ENCODE data around the gene CXXC5.
A peak's percentile ranks its signal among the peaks of the same experiment; 100 is the strongest.

CXXC5 gene

DNA sequence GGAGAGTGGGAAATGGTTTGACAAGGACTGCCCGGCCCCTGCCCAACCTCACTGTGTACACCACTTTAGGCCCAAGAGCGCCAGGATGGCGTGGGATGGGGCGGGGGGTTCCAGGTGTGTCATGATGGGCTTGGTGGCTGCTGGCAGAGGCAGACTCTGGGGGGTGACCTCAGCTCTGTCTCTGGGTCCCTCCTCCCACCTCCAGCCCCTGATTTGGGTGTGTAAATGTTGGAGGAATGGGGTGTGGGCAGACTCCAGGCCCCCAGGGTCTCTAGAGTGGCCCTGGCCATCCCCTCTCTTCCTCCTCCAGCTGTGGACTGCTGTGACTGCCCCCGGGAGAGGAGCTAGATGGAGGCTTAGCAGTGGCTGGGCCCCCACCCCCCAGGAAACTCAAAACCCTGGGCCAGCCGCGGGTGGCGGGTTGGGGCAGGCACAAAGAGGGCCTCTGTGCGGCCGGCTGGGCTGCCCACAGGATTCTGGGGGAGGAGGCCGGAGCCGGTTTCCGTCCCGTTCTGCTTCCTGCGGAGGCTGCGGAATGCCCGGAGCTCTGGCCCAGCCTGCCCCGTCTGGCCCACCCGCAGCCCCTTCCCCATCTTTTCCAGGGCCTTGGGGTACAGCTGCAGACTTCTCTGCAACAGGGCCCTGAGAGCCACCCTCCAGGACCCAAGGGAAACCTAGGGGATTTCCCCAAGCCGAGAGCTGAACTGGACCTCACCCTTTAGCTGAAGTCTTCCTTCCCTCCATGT, 23.1 kb downstream of the CXXC5 start:
- H3K9me3 Mint-ChIP-seq = no peaks in the 10 kb centered on the region
- no peak overlapping the region for H3K27ac Mint-ChIP-seq
- H3K27me3 Mint-ChIP-seq = peaks cover 11% of the 10 kb centered on the region
- H3K4me1 Mint-ChIP-seq (ENCODE audit: low read depth) = peaks cover 42% of the 10 kb centered on the region
- no peak overlapping the region for H3K4me3 Mint-ChIP-seq
- no peaks in the 10 kb centered on the region for H3K36me3 Mint-ChIP-seq (ENCODE audit: low read depth)
- no peak for DNase-seq

DNA sequence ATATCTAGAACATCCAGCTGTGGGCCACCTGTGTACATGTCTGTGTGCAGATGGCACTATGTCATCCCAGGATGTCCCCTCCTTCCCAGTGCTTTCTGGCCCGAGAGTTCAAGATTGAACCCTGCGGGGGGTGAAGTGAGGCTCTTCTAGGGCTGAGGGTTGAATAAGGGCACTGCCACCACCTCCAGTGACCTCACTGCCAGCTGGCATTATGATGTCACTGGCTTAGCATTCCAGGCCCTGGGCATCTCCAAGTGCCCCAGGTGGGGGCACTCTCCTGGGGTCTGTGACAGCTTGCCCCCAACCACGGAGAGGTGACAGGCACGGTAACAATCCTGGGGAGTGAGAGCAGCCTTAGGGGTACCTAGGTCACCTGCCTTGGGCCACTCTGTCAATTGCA, 27.1 kb downstream of the CXXC5 start:
- H3K36me3 Mint-ChIP-seq (ENCODE audit: low read depth) = no peaks in the 10 kb centered on the region
- H3K9me3 Mint-ChIP-seq = no peaks in the 10 kb centered on the region
- H3K27ac Mint-ChIP-seq = no peak overlapping the region
- peaks cover 2% of the 10 kb centered on the region for H3K27me3 Mint-ChIP-seq
- no peak for DNase-seq
- H3K4me1 Mint-ChIP-seq (ENCODE audit: low read depth) = peaks cover 8% of the 10 kb centered on the region
- no peak overlapping the region for H3K4me3 Mint-ChIP-seq

DNA sequence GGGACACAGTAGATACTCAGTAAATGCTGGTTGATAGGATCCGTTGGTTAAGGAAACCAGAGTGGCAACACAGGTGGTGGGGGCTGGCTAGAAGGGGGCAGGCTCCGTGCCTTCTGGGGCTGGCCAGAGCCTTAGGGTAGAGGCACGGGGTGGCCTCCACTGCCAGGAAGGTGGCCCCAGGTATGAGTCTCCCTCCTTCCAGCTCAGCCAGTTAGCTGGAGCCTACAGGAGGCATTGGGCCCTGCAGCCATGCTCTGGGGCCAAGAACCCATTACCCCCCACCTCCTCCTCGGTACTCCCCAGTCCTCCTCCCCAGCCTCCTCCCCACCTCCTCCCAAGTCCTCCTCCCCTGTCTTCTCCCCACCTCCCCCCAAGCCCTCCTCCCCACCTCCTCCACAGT, 27.7 kb downstream of the CXXC5 start:
- Mint-ChIP-seq H3K27me3 (no peaks in the 10 kb centered on the region), H3K4me3 (no peak overlapping the region), H3K36me3 (ENCODE audit: low read depth) (no peaks in the 10 kb centered on the region), H3K27ac (no peak overlapping the region), H3K9me3 (no peaks in the 10 kb centered on the region), H3K4me1 (ENCODE audit: low read depth) (peaks cover 2% of the 10 kb centered on the region)
- no peak for DNase-seq

DNA sequence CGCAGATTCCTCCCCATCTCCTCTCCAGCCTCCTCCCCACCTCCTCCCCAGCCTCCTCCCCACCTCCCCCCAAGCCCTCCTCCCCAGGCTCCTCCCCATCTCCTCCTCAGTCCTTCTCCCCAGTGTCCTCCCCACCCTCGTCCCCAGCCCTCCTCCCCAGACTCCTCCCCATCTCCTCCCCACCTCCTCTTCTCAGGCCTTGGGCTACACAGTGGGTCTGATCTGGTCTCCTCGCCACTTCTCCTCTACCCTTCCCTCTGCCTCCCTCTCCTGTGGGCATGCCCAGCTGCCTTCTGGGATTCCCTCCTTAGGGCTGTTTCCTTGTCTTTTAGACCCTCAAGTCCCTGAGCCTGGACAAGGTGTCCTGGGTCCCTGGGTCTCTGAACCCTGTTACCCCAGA, 28.3 kb downstream of the CXXC5 start:
- Mint-ChIP-seq H3K27me3 (no peaks in the 10 kb centered on the region), H3K27ac (no peak overlapping the region), H3K4me1 (ENCODE audit: low read depth) (peaks cover 2% of the 10 kb centered on the region), H3K4me3 (no peak overlapping the region), H3K9me3 (no peaks in the 10 kb centered on the region), H3K36me3 (ENCODE audit: low read depth) (no peaks in the 10 kb centered on the region)
- DNase-seq = no peak

DNA sequence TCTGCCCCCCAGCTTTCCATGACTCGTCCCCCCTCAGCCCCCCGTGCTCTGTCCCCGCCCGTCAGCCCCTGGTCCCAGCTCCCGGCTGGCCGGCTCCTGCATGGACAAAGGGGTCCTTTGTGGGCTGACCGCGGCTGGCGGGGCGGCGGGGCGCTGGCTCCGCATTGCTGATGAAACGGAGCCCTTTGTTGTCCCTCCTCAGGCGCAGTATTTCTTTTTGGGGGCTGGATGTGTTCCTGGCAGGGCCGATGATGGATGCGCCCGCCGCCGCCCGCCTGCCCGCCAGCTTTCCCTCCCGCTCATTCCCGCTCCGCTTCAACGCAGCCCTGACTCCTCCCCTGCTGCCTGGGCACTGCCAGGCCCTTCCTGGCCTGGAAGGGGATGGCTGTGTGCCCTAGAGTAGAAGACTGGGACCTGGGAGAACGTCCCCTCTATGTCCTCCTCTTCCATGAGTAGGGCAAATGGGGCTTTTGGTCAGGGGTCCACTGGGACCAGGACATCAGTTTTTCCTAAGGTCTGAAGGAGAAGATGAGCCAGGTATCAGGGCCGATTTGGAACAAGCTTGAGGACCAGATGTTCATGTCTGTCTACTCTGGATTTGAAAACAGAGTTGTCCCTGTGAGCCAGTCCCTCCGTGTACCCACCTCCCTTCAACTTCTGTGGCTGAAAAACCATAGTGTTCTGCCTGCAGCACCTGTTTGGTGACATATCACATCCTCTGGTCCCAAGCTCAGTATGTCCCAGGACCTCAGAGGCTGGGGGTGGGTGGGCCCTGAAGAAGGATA, 29.0 kb downstream of the CXXC5 start:
- Mint-ChIP-seq H3K4me1 (ENCODE audit: low read depth) (no peaks in the 10 kb centered on the region), H3K27me3 (no peaks in the 10 kb centered on the region), H3K4me3 (no peak overlapping the region), H3K9me3 (no peaks in the 10 kb centered on the region), H3K36me3 (ENCODE audit: low read depth) (no peaks in the 10 kb centered on the region), H3K27ac (no peak overlapping the region)
- no peak for DNase-seq

DNA sequence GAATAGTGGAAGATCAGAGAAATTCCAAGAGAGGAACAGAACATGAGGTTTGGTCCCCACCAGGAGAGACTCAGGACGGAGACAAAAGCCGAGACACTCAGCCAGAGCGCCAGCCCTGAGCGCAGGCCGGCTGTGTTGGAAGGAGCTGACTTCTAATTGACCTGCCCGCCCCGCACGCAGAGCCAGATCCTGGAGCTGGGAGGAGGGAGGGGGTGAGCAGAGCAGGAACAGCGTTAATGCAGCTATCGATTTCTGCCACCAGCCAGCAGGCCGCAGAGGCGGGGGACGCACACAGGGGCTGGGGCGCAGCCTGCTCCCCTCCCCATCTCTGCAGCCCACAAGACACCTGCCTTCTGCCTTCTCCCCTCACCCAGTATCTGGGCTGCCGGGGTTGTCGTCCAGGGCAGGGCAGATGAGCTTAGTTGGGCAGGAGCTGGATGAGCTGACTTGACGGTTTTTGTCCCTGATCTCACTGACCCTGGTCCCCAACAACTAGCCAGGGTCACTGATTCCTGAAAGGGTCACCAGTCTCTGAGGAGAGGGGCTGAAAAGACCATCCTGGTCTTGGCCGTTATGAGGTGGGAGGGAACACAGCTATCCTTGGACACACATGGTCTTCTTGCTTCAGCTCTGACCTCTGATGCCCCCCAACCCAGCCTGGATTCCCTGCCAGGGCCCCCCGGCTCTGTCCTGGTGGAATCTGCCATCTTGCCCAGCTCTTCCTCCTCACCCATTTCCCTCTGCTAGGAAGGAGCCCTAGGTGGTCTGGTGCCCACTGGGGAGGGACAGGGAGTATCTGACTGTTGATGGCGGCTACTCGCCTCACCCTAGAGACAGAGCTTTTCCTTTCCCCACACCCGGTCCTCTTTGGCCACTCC, 29.8 kb downstream of the CXXC5 start:
- Mint-ChIP-seq H3K36me3 (ENCODE audit: low read depth) (no peaks in the 10 kb centered on the region), H3K4me3 (no peak overlapping the region), H3K27ac (peak overlapping the region; percentile 18), H3K27me3 (no peaks in the 10 kb centered on the region), H3K9me3 (no peaks in the 10 kb centered on the region), H3K4me1 (ENCODE audit: low read depth) (no peaks in the 10 kb centered on the region)
- no peak for DNase-seq

DNA sequence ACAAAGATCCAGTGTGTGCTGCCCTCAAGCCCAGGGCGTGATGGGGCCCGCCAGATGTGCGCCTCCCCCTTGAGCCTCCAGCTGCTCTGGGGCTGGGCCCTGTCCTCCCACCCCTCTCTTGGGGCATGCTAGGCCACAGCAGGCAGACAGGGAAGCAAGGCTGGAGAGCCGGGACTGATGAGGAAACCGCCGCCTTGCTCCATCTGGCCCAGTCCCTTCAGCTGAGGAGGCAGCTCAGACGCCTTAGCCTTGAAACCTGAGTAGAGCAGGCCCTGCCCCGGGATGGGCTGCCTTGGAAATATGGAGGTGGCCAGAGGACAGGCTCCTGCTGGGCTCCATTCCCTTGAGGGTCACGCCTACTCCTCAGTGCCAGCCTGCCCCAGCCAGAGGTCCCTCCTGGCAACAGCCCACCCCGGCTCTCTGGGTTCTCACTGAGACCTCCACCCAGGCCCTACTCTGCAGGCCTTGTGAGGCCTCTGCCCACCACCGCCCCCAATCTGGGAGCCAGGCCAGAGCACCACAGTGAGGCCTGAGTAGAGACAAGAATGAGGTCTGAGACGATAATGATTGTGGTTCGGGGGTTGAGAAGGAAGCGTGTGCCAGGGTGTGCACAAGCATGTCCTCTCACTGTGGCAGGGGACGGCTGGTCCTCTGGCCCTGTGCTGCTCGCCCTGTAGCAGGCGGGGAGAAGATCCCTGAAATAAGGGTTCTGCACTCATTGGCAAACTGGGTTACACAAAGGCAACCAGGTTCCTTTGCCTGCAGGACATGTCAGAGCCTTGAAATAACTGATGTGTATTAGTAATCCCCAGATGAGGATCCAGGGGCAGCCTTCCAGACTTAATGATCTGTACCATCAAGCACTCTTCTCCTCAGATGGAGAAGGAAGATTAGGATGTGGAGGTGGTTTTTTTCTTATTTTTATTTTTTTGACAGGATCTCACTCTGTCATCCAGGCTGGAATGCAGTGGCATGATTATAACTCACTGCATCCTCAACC, 30.9 kb downstream of the CXXC5 start:
- Mint-ChIP-seq H3K4me1 (ENCODE audit: low read depth) (peaks cover 4% of the 10 kb centered on the region), H3K27me3 (no peaks in the 10 kb centered on the region), H3K36me3 (ENCODE audit: low read depth) (no peaks in the 10 kb centered on the region), H3K4me3 (no peak overlapping the region), H3K9me3 (no peaks in the 10 kb centered on the region), H3K27ac (no peak overlapping the region)
- DNase-seq = no peak

DNA sequence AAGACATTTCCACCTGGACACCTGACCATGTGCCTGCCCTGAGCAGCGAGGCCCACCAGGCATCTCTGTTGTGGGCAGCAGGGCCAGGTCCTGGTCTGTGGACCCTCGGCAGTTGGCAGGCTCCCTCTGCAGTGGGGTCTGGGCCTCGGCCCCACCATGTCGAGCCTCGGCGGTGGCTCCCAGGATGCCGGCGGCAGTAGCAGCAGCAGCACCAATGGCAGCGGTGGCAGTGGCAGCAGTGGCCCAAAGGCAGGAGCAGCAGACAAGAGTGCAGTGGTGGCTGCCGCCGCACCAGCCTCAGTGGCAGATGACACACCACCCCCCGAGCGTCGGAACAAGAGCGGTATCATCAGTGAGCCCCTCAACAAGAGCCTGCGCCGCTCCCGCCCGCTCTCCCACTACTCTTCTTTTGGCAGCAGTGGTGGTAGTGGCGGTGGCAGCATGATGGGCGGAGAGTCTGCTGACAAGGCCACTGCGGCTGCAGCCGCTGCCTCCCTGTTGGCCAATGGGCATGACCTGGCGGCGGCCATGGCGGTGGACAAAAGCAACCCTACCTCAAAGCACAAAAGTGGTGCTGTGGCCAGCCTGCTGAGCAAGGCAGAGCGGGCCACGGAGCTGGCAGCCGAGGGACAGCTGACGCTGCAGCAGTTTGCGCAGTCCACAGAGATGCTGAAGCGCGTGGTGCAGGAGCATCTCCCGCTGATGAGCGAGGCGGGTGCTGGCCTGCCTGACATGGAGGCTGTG, 32.4 kb downstream of the CXXC5 start:
- no peak for DNase-seq
- H3K9me3 Mint-ChIP-seq = no peaks in the 10 kb centered on the region
- no peaks in the 10 kb centered on the region for H3K36me3 Mint-ChIP-seq (ENCODE audit: low read depth)
- H3K27ac Mint-ChIP-seq = no peak overlapping the region
- no peak overlapping the region for H3K4me3 Mint-ChIP-seq
- peaks cover 6% of the 10 kb centered on the region for H3K4me1 Mint-ChIP-seq (ENCODE audit: low read depth)
- no peaks in the 10 kb centered on the region for H3K27me3 Mint-ChIP-seq

DNA sequence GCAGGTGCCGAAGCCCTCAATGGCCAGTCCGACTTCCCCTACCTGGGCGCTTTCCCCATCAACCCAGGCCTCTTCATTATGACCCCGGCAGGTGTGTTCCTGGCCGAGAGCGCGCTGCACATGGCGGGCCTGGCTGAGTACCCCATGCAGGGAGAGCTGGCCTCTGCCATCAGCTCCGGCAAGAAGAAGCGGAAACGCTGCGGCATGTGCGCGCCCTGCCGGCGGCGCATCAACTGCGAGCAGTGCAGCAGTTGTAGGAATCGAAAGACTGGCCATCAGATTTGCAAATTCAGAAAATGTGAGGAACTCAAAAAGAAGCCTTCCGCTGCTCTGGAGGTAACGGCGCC, 32.9 kb downstream of the CXXC5 start:
- H3K27ac Mint-ChIP-seq = no peak overlapping the region
- no peak for DNase-seq
- H3K4me3 Mint-ChIP-seq = no peak overlapping the region
- H3K27me3 Mint-ChIP-seq = no peaks in the 10 kb centered on the region
- H3K4me1 Mint-ChIP-seq (ENCODE audit: low read depth) = peaks cover 6% of the 10 kb centered on the region
- no peaks in the 10 kb centered on the region for H3K36me3 Mint-ChIP-seq (ENCODE audit: low read depth)
- no peaks in the 10 kb centered on the region for H3K9me3 Mint-ChIP-seq

DNA sequence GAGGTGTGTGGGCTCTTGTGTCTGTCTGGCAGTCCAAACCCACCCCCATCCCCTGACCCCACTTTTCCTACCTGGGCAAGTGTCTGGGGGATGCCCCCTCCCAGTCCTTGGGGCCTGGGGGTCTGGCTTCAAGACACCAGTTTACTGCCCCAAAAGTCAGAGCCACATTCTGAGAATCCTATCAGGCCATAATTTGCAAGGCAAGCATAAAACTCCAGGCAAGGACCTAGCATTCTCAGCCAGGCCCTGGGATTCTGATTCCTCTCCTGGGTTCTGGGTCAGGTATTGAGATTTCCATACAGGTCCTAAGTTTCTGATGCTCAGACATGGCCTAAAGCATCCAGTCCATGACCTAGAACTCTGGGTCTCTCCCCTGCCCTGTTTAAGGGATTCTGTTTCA, 33.3 kb downstream of the CXXC5 start:
- DNase-seq = no peak
- Mint-ChIP-seq H3K9me3 (no peaks in the 10 kb centered on the region), H3K36me3 (ENCODE audit: low read depth) (no peaks in the 10 kb centered on the region), H3K27ac (no peak overlapping the region), H3K27me3 (no peaks in the 10 kb centered on the region), H3K4me3 (no peak overlapping the region), H3K4me1 (ENCODE audit: low read depth) (peaks cover 6% of the 10 kb centered on the region)

DNA sequence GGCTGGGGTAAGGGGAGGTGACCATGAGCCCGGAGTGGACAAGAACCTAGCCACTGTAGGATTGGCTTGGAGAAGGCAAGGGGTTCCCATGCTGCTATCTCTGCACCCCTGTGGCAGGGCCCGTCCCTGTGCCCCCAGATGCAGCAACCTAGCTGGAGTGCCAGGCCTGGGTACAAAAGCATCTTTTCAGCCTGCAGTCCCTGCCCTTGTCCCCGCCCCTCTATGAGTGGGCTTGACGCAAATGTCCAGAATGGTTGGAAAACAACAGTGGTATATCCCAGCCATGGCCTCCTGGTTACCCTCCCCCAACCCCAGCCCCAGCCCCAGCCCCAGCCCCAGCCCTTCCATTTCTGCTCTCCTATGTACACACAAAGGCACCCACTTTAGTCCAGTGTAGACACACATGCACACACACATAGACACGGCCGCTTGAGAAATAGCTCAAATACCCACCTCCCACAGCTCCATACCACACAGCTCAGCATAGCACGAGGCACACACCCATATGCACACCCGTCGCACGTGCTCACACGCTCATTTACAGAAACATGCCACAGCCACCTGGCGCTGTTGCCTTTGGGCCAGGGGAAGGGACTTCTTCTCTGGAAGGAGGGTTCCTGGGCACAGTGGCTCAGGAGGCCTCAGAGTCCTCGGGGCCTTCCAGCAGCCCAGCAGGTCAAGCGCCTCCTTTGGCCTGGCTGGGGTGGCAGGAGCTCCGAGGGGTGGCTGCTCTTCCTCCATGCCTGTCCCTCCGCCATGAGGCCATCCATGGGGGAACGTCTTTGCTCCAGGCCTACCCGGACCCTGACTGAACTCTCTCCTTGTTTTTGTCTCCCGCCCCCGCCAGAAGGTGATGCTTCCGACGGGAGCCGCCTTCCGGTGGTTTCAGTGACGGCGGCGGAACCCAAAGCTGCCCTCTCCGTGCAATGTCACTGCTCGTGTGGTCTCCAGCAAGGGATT, 34.1 kb downstream of the CXXC5 start:
- Mint-ChIP-seq H3K36me3 (ENCODE audit: low read depth) (no peaks in the 10 kb centered on the region), H3K4me3 (no peak overlapping the region), H3K9me3 (no peaks in the 10 kb centered on the region), H3K27me3 (no peaks in the 10 kb centered on the region), H3K4me1 (ENCODE audit: low read depth) (peaks cover 6% of the 10 kb centered on the region), H3K27ac (no peak overlapping the region)
- DNase-seq = no peak

DNA sequence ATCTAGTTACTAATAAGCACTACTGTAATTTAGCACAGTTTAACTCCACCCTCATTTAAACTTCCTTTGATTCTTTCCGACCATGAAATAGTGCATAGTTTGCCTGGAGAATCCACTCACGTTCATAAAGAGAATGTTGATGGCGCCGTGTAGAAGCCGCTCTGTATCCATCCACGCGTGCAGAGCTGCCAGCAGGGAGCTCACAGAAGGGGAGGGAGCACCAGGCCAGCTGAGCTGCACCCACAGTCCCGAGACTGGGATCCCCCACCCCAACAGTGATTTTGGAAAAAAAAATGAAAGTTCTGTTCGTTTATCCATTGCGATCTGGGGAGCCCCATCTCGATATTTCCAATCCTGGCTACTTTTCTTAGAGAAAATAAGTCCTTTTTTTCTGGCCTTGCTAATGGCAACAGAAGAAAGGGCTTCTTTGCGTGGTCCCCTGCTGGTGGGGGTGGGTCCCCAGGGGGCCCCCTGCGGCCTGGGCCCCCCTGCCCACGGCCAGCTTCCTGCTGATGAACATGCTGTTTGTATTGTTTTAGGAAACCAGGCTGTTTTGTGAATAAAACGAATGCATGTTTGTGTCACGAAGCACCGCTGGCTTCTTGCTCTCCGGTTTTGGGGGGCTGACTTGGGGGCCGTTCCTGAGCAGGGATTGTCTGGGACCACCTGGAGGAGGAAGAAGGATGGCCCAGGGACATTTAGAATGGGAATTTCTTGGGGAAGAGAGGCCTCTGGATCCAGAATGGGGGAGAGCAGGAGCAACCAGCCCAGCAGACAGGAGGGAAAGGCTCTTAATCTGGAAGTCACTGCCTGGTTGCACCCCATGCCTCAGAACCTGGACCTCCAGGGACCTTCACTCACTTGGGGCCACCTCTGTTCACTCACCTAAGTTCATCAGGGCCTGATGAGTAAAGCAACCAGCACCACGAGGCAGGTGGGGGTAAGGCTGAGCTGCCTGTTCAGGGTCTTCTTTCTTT, 35.4 kb downstream of the CXXC5 start:
- no peak overlapping the region for H3K4me3 Mint-ChIP-seq
- H3K9me3 Mint-ChIP-seq = no peaks in the 10 kb centered on the region
- H3K27ac Mint-ChIP-seq = peak overlapping the region; percentile 47
- no peaks in the 10 kb centered on the region for H3K27me3 Mint-ChIP-seq
- H3K4me1 Mint-ChIP-seq (ENCODE audit: low read depth) = peaks cover 6% of the 10 kb centered on the region
- no peak for DNase-seq
- H3K36me3 Mint-ChIP-seq (ENCODE audit: low read depth) = no peaks in the 10 kb centered on the region

Measured in activated T-cell treated with anti-CD3 and anti-CD28 coated beads, Interleukin-2, amount 50 U/mL, for 24 hours (primary cell).